GM10847 (cell line): Measurements from ENCODE around the gene FGGY.

Source experiments
- POLR2A ChIP-seq: IDR thresholded peaks from 2 replicates; pipeline ENCODE4 v1.6.1; 2011; ENCODE audit not compliant: insufficient read length; ENCODE audit errors: extremely low read depth

Gene FGGY

DNA sequence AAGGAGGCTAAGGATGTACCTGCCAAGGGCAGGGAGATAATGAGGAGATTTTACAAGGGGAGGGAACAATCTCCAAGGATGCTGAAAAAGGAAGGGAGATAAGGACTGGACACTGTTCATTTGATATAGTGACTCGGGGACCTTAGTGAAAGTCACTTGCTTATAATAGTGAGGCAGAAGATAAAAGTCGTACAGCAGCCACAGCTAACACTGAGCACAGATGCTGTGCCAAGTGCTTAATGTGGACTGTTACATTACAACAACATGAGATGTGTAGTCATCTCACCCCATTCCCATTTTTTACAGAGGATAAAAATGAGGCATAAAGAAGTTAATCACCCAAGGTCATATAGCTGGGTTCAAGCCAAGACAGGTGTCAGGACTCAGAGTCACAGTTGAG lies 181.9 kb downstream of the FGGY start:
- TF ChIP-seq POLR2A = no peak

GRCh38 chr1:59480188-59480888 lies 183.4 kb downstream of the FGGY start:
- no peak for TF ChIP-seq POLR2A

GRCh38 chr1:59481881-59482505 lies 185.1 kb downstream of the FGGY start:
- no peak for TF ChIP-seq POLR2A

GRCh38 chr1:59482986-59483385 lies 186.1 kb downstream of the FGGY start:
- TF ChIP-seq POLR2A = no peak

GRCh38 chr1:59484096-59484495 lies 187.2 kb downstream of the FGGY start:
- no peak for TF ChIP-seq POLR2A

GRCh38 chr1:59485171-59485570 lies 188.3 kb downstream of the FGGY start:
- no peak for TF ChIP-seq POLR2A

- no peak for TF ChIP-seq POLR2A
Measured at GRCh38 chr1:59485949-59486348, 189.1 kb downstream of the FGGY start.

- no peak for TF ChIP-seq POLR2A
Measured at GRCh38 chr1:59486615-59487014, 189.7 kb downstream of the FGGY start.

DNA sequence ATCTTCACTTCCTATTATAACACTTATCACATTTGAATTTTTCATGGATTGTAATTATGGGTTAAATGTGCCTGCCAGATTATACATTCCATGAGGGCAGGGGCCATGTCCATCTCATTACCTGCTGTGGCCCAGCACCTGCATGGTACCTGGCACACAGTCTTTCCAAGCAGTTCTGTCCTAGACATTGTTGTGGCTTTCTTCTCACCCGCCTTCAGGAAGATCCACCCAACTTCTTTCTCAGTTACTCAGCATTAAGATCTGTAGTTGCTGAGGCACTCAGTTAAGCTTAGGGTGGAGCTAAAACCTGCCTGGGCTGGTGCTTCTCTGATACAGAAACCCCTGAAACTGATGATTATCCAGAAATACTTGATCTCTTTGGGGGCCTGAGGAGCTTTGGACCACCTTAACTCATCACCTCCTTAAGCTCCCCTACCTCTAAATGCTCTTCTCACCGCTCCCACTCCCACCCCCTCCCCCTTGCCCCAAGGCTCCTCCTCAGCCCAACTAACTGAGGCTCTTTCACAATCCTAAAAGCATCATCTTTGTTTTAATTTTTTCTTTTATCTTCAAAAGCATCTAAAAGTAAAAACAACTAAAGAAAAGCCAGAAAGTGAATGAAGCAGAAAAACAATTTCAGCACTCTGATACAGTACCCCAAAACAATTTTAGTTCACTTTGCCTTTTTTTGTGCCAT lies 190.6 kb downstream of the FGGY start:
- no peak for TF ChIP-seq POLR2A

GRCh38 chr1:59492500-59492899 lies 195.6 kb downstream of the FGGY start:
- no peak for TF ChIP-seq POLR2A

DNA sequence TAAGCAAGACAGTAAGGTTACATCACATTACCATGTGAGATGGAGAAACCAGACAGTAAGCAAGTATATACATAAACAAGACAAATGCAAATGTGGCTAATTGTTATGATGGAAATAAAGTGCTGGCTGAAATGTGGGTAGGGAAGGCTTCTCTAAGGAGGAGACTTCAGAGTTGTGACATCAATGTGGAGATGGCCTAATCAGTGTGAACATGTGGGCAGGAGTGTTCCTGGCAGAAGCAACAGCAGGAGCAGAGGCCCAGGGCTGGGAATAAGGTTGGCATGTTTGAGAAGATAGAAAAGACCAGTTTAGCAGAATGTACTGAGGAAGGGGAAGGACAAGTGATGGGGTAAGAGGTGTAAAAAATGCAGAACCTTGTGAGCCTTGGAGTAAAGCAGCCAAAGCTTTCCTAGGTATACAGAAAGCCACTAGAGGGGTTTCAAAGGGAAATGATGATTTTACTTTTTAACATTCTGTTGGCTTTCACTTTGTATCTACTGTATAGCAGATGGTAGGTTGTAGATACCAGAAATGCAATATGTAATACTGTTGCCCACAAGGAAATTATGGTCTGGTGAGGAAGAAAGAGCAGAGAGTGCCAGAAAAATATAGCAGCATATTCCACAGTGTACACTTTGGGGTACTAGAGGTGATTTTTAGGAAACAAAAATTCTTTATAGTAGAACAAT lies 197.4 kb downstream of the FGGY start:
- no peak for TF ChIP-seq POLR2A

DNA sequence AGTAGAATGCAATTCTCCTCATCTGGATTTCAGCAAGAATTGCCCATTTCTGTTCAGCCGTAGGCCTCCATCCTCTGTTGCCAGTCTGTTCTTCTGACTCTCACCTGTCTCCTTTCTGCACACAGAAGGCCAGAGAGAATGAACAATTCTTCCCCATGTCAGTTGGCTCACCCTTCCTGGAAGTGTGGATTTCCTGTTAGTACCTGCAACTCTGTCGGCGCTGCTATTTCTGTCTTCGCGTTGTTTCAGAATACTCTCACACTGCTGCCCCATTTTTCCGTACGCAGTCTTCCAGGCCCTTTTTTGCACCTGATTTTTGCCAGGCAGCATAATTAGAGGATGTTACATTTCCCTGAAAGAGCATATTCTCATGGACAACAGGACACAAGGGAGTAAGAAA lies 200.7 kb downstream of the FGGY start:
- TF ChIP-seq POLR2A = no peak

GRCh38 chr1:59498640-59499039 lies 201.7 kb downstream of the FGGY start:
- TF ChIP-seq POLR2A = no peak

DNA sequence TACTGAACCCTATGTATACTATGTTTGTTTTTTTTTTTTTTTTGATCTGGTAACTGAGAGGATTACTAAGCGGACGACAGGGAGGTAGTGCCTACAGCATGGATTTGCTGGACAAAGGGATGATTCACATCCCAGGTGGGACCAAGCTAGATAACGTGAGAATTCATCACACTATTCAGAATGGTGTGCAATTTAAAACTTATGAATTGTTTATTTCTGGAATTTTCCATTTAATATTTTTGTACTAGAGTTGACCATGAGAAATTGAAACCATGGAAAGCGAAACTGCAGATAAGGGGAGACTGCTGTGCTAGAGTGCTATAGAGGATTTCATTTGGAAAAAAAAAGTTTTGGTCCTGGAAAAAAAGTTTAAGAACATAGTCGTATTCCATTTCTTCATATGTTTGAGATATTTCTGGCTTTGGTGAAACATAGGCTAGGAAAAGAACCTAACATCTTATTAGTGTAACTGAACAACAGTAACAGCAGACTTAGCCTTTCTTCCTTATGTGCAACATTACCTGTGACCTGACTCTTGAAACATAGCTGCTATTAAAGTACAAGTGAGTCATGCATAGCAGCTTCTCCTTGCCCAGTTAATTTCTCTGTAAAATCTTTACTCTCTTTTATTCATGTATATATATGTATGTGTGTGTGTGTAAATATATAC lies 202.5 kb downstream of the FGGY start:
- no peak for TF ChIP-seq POLR2A

- no peak for TF ChIP-seq POLR2A
Measured at GRCh38 chr1:59499943-59500569, 203.2 kb downstream of the FGGY start.
